Adrenal gland (tissue), 12 donors: Measurements from ENCODE around the gene PGAM5. TPM values are rescaled to one million over a fixed set of nuclear protein-coding genes. Genes with fewer than 3 reads are reported as not detected.

Experiments
- DNase-seq, 7 donors: peaks; one replicate each; pipeline ENCODE4 v3.0.0-alpha.2; 2019 to 2020
- H3K27ac ChIP-seq, 5 donors: fragments of 200-600 bp; sonication (generic) in 4 of 5; 1 replicate in 3 of 5; 2 replicates in 2 of 5; pipeline versions ENCODE4 v1.5.1 to v1.8.0; 2016 to 2020; ENCODE audit warnings: mild to moderate bottlenecking in 1 of 5
- H3K27me3 ChIP-seq: fragments of 200-600 bp; 2 replicates; pipeline ENCODE4 v1.8.0; 2021
- H3K36me3 ChIP-seq, 2 donors: fragments of 200-600 bp; replicated peaks in 1 of 2; 1 replicate in 1 of 2; 2 replicates in 1 of 2; pipeline versions ENCODE4 v1.5.1 to v1.8.0; 2018 to 2022
- H3K4me1 ChIP-seq, 2 donors: fragments of 200-600 bp; replicated peaks in 1 of 2; 1 replicate in 1 of 2; 2 replicates in 1 of 2; pipeline versions ENCODE4 v1.5.1 to v1.8.0; 2018 to 2021
- H3K4me3 ChIP-seq, 4 donors: fragments of 200-600 bp; sonication (generic) in 3 of 4; one replicate each; pipeline ENCODE4 v1.5.1; 2016 to 2018
- H3K9me3 ChIP-seq, 3 donors: fragments of 200-600 bp; sonication (generic) in 1 of 3; replicated peaks in 1 of 3; 1 replicate in 2 of 3; 2 replicates in 1 of 3; pipeline versions ENCODE4 v1.5.1 to v1.8.0; 2016 to 2021
- POLR2A ChIP-seq, 2 donors: fragments of 450-650 bp; IDR thresholded peaks; one replicate each; pipeline ENCODE4 v1.6.1; 2017; ENCODE audit warnings: antibody characterized with exemption in 2 of 2, mild to moderate bottlenecking in 2 of 2, moderate library complexity in 1 of 2
- WGBS, 4 donors: extraction: QIAGEN DNeasy Blood & Tissue Kit in 2 of 4; methylation state at CpG; one replicate each; pipeline versions ENCODE4 v1.1.5 to v1.1.7; 2013 to 2017; 5-methylcytosine and 5-hydroxymethylcytosine counted together
- intact Hi-C, 2 donors: fragments of 100-400 bp; cut with DNase I; formaldehyde crosslinking; loops; one replicate each; pipeline versions ENCODE4 v1.14.1 to v1.15.0; 2022 to 2023
- polyA plus RNA-seq, 3 donors: library from polyadenylated mRNA; stranded (reverse); fragments of 200-250 nt in 2 of 3; fragments of 350-450 nt in 1 of 3; fragmentation: Illumina TruSeq in 1 of 3; extraction: RNeasy Lipid Tissue Mini Kit (QIAGEN cat#74804) in 1 of 3; gene quantifications; one replicate each; pipeline ENCODE4 v1.2.3, GENCODE V29; 2013 to 2014
- total RNA-seq, 9 donors: library from RNA; depleted of rRNA in 4 of 9; stranded (reverse); fragments of >200 nt in 4 of 9; fragments of 120-200 nt in 1 of 9; fragmentation: NEBNext Ultra II Directional in 1 of 9; extraction: Animal tissue kit (Norgen Biotek cat#: 25700) in 1 of 9; gene quantifications; one replicate each; pipeline versions ENCODE4 v1.1.0 to v1.2.4, GENCODE V29; 2013 to 2023
- TF ChIP-seq, protein P1 (sequence below), 6 experiments: fragments of 450-650 bp in 4 of 6; fragments of 200-600 bp in 2 of 6; sonication (generic) in 1 of 6; IDR thresholded peaks; 1 replicate in 5 of 6; 2 replicates in 1 of 6; pipeline versions ENCODE4 v1.5.1 to v1.8.0; 2016 to 2021; ENCODE audit warnings: antibody characterized with exemption in 6 of 6, mild to moderate bottlenecking in 2 of 6, moderate library complexity in 1 of 6
- donor health status: healthy with polysubstance abuse.
- donor health status: Bipolar disorder and iron deficiency.
- donor health status: DM: yes; HTN: yes; CAD: no.
- donor health status: DM: no; HTN: no; CAD: no.
- donor health status: DM: no; HTN: no; CAD: no.
- donor health status: DM: yes; HTN: yes; CAD: no.

The PGAM5 gene
- total and polyA plus RNA-seq, 12 donors = 12.7 to 53.6 (median 33.2) TPM

DNA sequence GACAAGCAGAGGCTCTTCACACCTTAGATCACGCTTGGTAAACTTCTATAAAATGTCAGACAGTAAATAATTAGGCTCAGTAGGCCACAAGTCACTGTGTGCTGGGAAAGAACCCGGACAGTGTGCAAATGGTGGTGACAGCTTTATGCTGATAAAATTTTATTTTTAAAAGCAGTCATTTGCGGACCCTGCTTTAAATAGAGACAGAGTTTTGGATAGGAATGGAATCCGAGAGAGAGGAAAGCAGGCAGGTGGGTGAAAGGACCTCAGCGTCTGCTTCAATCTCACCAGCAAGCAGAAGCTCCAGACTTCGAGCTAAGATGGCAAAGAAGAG lies 29.6 kb downstream of the PGAM5 start:
- 90 to 95% (median 91%) methylated on average over 6 of the region's 6 CpGs for WGBS, 4 donors
- H3K27me3 ChIP-seq = no peaks in the 10 kb centered on the region
- no peak overlapping the region for H3K27ac ChIP-seq
- intact Hi-C loops = no loop called here
- DNase-seq = no peak
- H3K36me3 ChIP-seq = peaks cover 0 to 93% of the 10 kb centered on the region in 2 donors
- no peak overlapping the region for H3K4me3 ChIP-seq
- TF ChIP-seq, protein P1, sequence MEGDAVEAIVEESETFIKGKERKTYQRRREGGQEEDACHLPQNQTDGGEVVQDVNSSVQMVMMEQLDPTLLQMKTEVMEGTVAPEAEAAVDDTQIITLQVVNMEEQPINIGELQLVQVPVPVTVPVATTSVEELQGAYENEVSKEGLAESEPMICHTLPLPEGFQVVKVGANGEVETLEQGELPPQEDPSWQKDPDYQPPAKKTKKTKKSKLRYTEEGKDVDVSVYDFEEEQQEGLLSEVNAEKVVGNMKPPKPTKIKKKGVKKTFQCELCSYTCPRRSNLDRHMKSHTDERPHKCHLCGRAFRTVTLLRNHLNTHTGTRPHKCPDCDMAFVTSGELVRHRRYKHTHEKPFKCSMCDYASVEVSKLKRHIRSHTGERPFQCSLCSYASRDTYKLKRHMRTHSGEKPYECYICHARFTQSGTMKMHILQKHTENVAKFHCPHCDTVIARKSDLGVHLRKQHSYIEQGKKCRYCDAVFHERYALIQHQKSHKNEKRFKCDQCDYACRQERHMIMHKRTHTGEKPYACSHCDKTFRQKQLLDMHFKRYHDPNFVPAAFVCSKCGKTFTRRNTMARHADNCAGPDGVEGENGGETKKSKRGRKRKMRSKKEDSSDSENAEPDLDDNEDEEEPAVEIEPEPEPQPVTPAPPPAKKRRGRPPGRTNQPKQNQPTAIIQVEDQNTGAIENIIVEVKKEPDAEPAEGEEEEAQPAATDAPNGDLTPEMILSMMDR (IDR thresholded peaks at IDR 0.05) = no peak
- TF ChIP-seq POLR2A (IDR thresholded peaks at IDR 0.05) = no peak
- no peaks in the 10 kb centered on the region for H3K4me1 ChIP-seq
- no peaks in the 10 kb centered on the region for H3K9me3 ChIP-seq

DNA sequence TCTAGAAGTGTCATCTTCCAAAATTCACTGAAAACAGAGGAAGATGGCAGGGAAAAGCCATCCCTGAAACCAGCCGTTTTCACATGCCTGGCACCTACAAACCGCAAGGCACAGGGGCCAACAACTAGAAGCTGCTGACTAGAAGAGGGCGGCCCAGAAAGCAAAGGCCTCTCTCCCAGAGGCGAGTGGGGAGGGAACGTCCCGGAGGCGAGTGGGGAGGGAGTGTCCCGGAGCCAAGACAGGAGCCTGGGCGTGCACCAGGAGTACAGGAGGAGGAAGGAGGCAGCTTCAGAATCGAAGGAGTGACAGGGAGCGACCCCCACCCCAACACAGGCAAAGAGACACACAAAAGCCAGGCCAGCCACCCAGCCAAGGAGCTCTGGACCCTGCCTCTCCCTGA lies 30.0 kb downstream of the PGAM5 start:
- Histone ChIP-seq H3K27ac (no peak overlapping the region), H3K27me3 (no peaks in the 10 kb centered on the region), H3K4me1 (no peaks in the 10 kb centered on the region), H3K9me3 (no peaks in the 10 kb centered on the region), H3K4me3 (no peak overlapping the region), H3K36me3 (peaks cover 0 to 93% of the 10 kb centered on the region in 2 donors)
- 80 to 92% (median 89%) methylated on average over 11 of the region's 11 CpGs for WGBS, 4 donors
- intact Hi-C loops = no loop called here
- DNase-seq = no peak
- TF ChIP-seq, protein P1 (IDR thresholded peaks at IDR 0.05) = no peak
- no peak for TF ChIP-seq POLR2A (IDR thresholded peaks at IDR 0.05)

GRCh38 chr12:132741620-132742019 lies 31.0 kb downstream of the PGAM5 start:
- Histone ChIP-seq H3K4me1 (no peaks in the 10 kb centered on the region), H3K27me3 (no peaks in the 10 kb centered on the region), H3K4me3 (no peak overlapping the region), H3K27ac (no peak overlapping the region), H3K9me3 (no peaks in the 10 kb centered on the region), H3K36me3 (peaks cover 0 to 95% of the 10 kb centered on the region in 2 donors)
- WGBS, 4 donors = 86 to 89% (median 87%) methylated on average over 8 of the region's 8 CpGs
- intact Hi-C loops = no loop called here
- TF ChIP-seq, protein P1 (IDR thresholded peaks at IDR 0.05) = no peak
- no peak for TF ChIP-seq POLR2A (IDR thresholded peaks at IDR 0.05)
- DNase-seq = no peak

DNA sequence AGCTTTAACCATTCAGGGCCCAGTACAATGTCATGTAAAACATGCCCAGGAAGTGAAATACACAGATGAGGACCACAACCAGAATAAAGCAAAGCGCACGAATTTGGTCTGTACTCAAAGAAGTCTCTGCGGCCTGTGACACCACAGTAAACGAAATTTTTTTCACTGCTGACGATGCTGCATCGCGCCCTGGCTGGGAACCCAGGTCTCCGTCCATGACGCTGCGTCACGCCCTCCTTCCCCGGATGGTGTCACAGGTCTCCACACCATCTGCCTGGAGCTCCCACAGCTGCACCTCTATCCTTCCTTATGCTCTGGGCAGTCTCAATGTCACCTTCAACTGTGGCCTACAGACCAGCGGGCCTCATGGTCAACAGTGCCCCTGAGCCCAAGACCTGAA lies 33.2 kb downstream of the PGAM5 start:
- H3K36me3 ChIP-seq = peaks cover 0 to 95% of the 10 kb centered on the region in 2 donors
- TF ChIP-seq, protein P1 (IDR thresholded peaks at IDR 0.05) = no peak
- TF ChIP-seq POLR2A (IDR thresholded peaks at IDR 0.05) = no peak
- no peaks in the 10 kb centered on the region for H3K27me3 ChIP-seq
- intact Hi-C loops = no loop called here
- H3K9me3 ChIP-seq = no peaks in the 10 kb centered on the region
- WGBS, 4 donors = 87 to 92% (median 92%) methylated on average over 11 to 13 of the region's 13 CpGs
- no peaks in the 10 kb centered on the region for H3K4me1 ChIP-seq
- no peak for DNase-seq
- H3K4me3 ChIP-seq = no peak overlapping the region
- no peak overlapping the region for H3K27ac ChIP-seq
